Measurements from ENCODE around the gene FAM50A.
"Not testable (repeated sequence)": the region's sequence is repeated elsewhere in the genome, so short reads cannot be mapped to it uniquely, and the experiment has no call there.

The FAM50A gene

GRCh38 chrX:154443992-154444754 lies at the start of gene FAM50A:
Gene FAM50A (plus strand): TSS chrX:154444141. CDS start chrX:154444236, 95 bp downstream.
- DNase-seq (ENCODE audit: low read depth): peak; percentile 8

GRCh38 chrX:154396363-154396762 lies 47.6 kb upstream of the FAM50A start:
- not testable (repeated sequence) for DNase-seq (ENCODE audit: low read depth)

- no peak for DNase-seq (ENCODE audit: low read depth)
Observed at GRCh38 chrX:154396973-154397887, 46.7 kb upstream of the FAM50A start.

- DNase-seq (ENCODE audit: low read depth): peak; percentile 96
Observed at GRCh38 chrX:154397888-154398667, 45.9 kb upstream of the FAM50A start, which contains the start of gene RPL10. Gene RPL10 (plus strand): TSS chrX:154398377. CDS start chrX:154398520, 143 bp downstream.

GRCh38 chrX:154398668-154399526 lies 45.0 kb upstream of the FAM50A start:
- DNase-seq (ENCODE audit: low read depth): peak; percentile 65

- no peak for DNase-seq (ENCODE audit: low read depth)
Observed at GRCh38 chrX:154399527-154400368, 44.2 kb upstream of the FAM50A start.

GRCh38 chrX:154400369-154400817 lies 43.5 kb upstream of the FAM50A start:
- not testable (repeated sequence) for DNase-seq (ENCODE audit: low read depth)

- no peak for DNase-seq (ENCODE audit: low read depth)
Observed at GRCh38 chrX:154401045-154401799, 42.7 kb upstream of the FAM50A start.

GRCh38 chrX:154401918-154402621 lies 41.9 kb upstream of the FAM50A start:
- DNase-seq (ENCODE audit: low read depth): no peak

- DNase-seq (ENCODE audit: low read depth): no peak
Observed at GRCh38 chrX:154402622-154403127, 41.3 kb upstream of the FAM50A start.

GRCh38 chrX:154403192-154403591 lies 40.7 kb upstream of the FAM50A start:
- DNase-seq (ENCODE audit: low read depth): no peak

GRCh38 chrX:154403858-154404257 lies 40.1 kb upstream of the FAM50A start:
- DNase-seq (ENCODE audit: low read depth): no peak

GRCh38 chrX:154404625-154405192 lies 39.2 kb upstream of the FAM50A start:
- DNase-seq (ENCODE audit: low read depth): no peak

GRCh38 chrX:154408659-154409221 lies 35.2 kb upstream of the FAM50A start:
- DNase-seq (ENCODE audit: low read depth): no peak

GRCh38 chrX:154409222-154409871 lies 34.6 kb upstream of the FAM50A start, which contains the start of gene DNASE1L1:
Gene DNASE1L1 (minus strand): TSS chrX:154409254. CDS start chrX:154405568, 3,686 bp downstream.
- peak; percentile 71 for DNase-seq (ENCODE audit: low read depth)

GRCh38 chrX:154411981-154412340 lies 32.0 kb upstream of the FAM50A start:
- DNase-seq (ENCODE audit: low read depth): no peak

- DNase-seq (ENCODE audit: low read depth): no peak
Observed at GRCh38 chrX:154412468-154412867, 31.5 kb upstream of the FAM50A start.
